HG03196 (cell line): Measurements from ENCODE around the gene OTOG.
A peak's percentile ranks its signal among the peaks of the same experiment; 100 is the strongest.

Source experiments
- ATAC-seq: cut with Tn5 transposase; IDR thresholded peaks from one replicate; pipeline ENCODE4 v1.9.1; 2021; ENCODE audit not compliant: unreplicated experiment

The OTOG gene

GRCh38 chr11:17547051-17547577 is at the start of gene OTOG:
OTOG (plus strand) TSS chr11:17547259; CDS start chr11:17547373, 114 bp downstream.
- no peak for ATAC-seq

GRCh38 chr11:17498058-17498457 is 49.0 kb upstream of the OTOG start:
- no peak for ATAC-seq

GRCh38 chr11:17498475-17498874 is 48.6 kb upstream of the OTOG start:
- no peak for ATAC-seq

- no peak for ATAC-seq
Observed at GRCh38 chr11:17500673-17501072, 46.4 kb upstream of the OTOG start.

- no peak for ATAC-seq
Observed at GRCh38 chr11:17502630-17503029, 44.4 kb upstream of the OTOG start.

GRCh38 chr11:17504330-17505107 is 42.5 kb upstream of the OTOG start:
- ATAC-seq = peak; percentile 56

- ATAC-seq = no peak
Observed at GRCh38 chr11:17505146-17505545, 41.9 kb upstream of the OTOG start.

- no peak for ATAC-seq
Observed at GRCh38 chr11:17506314-17506713, 40.7 kb upstream of the OTOG start.

GRCh38 chr11:17506942-17507341 is 40.1 kb upstream of the OTOG start:
- no peak for ATAC-seq

GRCh38 chr11:17507773-17508172 is 39.3 kb upstream of the OTOG start:
- no peak for ATAC-seq

- no peak for ATAC-seq
Observed at GRCh38 chr11:17508306-17508705, 38.8 kb upstream of the OTOG start.

GRCh38 chr11:17508791-17509190 is 38.3 kb upstream of the OTOG start:
- no peak for ATAC-seq

GRCh38 chr11:17510507-17511206 is 36.4 kb upstream of the OTOG start:
- no peak for ATAC-seq

- ATAC-seq = no peak
Observed at GRCh38 chr11:17511571-17511970, 35.5 kb upstream of the OTOG start.

- no peak for ATAC-seq
Observed at GRCh38 chr11:17512101-17512500, 35.0 kb upstream of the OTOG start.

GRCh38 chr11:17513853-17514252 is 33.2 kb upstream of the OTOG start:
- ATAC-seq = no peak

GRCh38 chr11:17514476-17514875 is 32.6 kb upstream of the OTOG start:
- ATAC-seq = no peak

- ATAC-seq = no peak
Observed at GRCh38 chr11:17515443-17516176, 31.4 kb upstream of the OTOG start.

- no peak for ATAC-seq
Observed at GRCh38 chr11:17516551-17517150, 30.4 kb upstream of the OTOG start.

GRCh38 chr11:17517186-17517585 is 29.9 kb upstream of the OTOG start:
- ATAC-seq = no peak

- ATAC-seq = no peak
Observed at GRCh38 chr11:17518366-17518765, 28.7 kb upstream of the OTOG start.
